Myocyte (in vitro differentiated cells): ENCODE results near the gene FXYD2. TPM values are rescaled to one million over a fixed set of nuclear protein-coding genes. Genes with fewer than 3 reads are reported as not detected.

Source experiments
- DNase-seq: peaks from one replicate; pipeline ENCODE4 v3.0.0-alpha.2; 2012; ENCODE audit warnings: low read depth
- total RNA-seq: library from RNA; depleted of rRNA; stranded (reverse); fragments of >200 nt; gene quantifications from 2 replicates; pipeline ENCODE4 v1.2.3, GENCODE V29; 2014

Gene FXYD2
- total RNA-seq, 1 donor from 2014 or later = not detected

GRCh38 chr11:117805045-117805444 lies 19.5 kb downstream of the FXYD2 start:
- DNase-seq = no peak

GRCh38 chr11:117803896-117804295 lies 20.6 kb downstream of the FXYD2 start:
- no peak for DNase-seq

GRCh38 chr11:117799634-117800033 lies 24.9 kb downstream of the FXYD2 start:
- DNase-seq = no peak

DNA sequence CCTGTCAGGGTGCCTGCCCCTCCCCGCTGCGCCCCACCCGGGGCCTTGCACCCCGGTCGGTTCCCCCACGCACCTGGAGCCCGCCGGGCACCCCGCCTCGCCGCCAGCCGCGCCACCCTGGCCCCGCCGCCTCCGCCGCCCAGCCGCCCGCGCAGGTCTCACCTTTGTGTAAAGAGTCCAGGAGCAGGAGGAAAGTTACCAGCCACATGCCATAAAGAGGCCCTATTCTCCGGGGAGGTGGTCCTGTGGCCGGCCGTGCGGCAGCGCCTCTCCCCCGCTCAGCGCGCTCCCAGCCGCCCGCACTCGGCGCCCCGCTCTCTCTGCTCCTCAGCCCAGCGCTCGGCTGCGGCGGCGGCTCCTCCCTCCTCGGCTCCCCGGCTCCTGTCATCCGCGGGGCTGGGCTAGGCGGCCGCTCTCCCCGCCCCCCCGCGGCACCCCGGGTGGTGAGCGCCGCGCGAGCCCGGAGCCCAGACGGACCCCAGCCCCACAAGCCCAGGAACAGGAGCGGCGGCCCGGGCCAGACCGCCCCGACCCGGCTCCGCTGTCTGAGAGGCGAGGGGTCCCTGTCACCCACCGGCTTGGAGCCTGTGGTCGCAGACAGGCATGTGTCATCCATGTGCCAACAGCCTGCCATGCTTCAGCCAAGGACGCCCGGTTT lies 27.5 kb downstream of the FXYD2 start, which contains the start of gene DSCAML1:
TSS of gene DSCAML1 (minus strand) at position 345 of the 658 bp plus-strand sequence. CDS start at position 208, 137 bp downstream.
- DNase-seq = no peak

- no peak for DNase-seq
Measured at GRCh38 chr11:117796456-117796871, 28.1 kb downstream of the FXYD2 start.

DNA sequence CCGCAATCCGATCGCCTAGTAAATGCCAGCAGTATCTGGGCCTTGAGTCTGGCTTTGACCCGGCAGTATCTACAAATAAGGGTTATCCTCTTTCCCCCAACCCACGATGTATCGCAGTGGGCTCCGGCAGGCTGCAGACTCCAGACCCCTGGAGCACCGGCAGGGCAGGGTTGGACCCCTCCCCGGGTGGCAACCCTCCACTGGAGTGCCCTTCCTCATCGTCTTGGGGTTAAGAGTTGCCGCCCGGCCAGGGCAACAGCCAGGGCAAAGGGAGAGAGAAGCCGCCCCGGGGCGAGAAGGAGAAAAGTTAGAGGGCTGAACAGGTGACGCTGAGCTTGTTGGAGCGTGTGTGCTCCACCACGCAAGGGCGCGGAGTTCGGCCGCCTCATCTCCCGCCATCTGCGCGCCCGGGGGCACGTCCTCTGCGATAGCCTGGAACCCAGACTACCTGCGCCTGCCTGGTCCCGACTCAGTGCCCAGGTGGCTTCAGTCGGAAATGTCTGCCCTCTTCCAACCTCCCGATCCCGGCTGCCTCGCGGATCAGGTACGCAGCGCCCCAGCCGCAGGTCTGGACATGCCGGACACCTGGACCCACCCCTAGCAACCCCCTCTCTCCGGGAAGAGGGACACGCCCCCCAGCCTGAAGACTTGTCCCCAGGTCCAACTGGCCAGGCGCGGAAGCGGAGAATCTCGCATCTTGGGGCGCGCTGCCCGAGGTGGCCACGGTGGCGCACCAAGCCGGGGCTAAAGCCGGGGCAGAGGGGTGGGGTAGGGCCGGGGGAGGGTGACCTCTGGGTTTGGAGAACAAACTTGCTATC lies 28.7 kb downstream of the FXYD2 start:
- no peak for DNase-seq

DNA sequence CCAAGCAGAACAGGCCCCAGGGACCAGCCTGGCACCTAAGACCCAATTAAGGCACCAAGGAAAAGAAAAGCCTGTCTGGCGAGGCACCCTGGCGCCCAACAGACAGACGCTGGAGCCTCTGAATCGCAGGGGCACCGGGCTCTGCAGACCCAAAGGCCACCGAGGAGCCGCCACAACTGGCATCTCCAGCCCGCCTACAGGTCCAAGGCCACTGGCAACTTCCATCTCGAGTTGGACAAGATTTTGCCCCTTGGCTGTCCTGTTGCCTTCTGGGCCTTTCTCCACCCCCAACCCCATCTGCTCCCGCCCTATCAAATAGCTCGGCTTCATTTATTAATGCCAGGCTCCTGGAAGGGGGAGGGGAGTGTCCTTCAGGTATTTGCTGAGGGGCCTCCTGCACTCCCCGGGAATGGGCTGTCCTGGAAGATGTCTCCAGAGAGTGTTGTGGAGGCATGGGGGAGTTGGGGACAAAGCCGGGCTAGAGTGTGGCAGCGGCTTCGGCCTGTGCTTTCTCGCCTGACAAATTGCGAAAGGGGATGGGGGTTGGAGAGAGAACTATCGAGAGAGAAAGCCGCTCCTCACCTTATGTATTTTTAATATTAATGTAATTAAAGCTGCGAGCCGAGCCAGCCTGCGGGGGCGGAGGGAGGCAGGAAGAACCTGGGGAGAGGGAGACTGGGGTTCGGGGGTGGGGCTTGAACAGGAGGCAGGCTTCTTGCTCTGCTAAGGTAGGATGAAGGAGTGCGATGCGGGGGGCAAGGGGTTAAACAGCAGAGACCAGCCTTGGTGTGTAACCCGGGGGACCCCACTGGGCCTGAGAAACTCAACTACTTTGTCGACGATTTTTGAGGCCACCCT lies 29.5 kb downstream of the FXYD2 start:
- DNase-seq = no peak

DNA sequence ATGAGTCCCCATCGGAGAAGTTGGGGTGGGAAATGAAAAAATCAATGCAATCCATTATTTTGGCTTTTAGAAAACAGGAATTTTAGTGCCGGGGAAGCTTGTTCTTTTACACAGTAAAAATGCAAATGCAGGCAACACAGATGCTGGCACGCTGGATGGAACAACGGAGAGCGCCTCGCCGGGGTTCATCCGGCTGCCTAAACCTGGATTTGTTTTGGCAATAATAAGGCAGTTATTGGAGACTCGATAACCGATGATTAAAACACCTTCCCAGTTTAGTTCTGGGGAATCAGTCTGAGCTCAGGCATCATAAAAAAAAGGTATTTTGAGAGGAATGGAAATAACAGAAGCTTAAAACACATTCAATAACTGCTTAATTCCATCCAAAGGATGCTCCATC lies 30.4 kb downstream of the FXYD2 start:
- DNase-seq = no peak

- DNase-seq = no peak
Measured at GRCh38 chr11:117793583-117793982, 31.0 kb downstream of the FXYD2 start.

DNA sequence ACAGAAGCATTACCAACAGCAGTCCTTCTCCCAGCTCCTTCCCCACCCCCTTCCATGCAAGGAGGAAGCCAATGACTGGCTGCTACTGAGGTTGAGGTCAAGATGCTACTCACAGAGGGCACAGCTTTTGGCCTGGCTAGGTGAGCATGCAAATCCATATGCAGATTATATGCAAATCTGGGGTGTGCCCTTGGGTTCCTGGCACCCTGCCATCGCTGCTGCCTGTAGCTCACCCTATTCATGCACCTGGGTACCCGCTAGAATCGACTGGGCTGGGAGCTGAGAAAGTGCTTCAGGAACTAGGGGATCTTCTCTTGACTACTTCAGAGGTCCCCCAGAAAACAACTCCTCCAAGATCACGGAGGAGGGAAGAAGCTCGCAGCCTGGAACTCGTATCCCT lies 31.6 kb downstream of the FXYD2 start:
- DNase-seq = no peak

- DNase-seq = no peak
Measured at GRCh38 chr11:117792241-117792640, 32.3 kb downstream of the FXYD2 start.

- DNase-seq = no peak
Measured at GRCh38 chr11:117790279-117790678, 34.3 kb downstream of the FXYD2 start.

DNA sequence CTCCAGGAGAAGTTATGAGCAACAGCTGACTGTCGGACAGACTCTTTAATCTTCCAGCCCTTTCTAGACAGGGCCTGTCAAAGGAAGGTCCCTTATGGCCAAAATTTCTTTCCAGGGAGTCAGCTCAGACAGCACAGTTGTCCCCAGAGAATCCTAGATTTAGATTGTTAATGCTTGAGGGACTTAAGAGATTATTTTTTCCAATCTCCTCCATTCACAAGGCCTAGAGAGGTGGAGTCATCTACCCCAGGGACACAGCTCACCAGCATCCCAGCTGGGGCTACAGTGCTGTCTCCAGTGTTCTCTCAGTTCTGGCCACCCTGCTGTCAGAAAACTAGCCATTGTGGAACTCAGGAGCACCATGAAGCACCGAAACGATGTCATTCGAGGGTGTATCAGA lies 35.3 kb downstream of the FXYD2 start:
- DNase-seq = no peak

DNA sequence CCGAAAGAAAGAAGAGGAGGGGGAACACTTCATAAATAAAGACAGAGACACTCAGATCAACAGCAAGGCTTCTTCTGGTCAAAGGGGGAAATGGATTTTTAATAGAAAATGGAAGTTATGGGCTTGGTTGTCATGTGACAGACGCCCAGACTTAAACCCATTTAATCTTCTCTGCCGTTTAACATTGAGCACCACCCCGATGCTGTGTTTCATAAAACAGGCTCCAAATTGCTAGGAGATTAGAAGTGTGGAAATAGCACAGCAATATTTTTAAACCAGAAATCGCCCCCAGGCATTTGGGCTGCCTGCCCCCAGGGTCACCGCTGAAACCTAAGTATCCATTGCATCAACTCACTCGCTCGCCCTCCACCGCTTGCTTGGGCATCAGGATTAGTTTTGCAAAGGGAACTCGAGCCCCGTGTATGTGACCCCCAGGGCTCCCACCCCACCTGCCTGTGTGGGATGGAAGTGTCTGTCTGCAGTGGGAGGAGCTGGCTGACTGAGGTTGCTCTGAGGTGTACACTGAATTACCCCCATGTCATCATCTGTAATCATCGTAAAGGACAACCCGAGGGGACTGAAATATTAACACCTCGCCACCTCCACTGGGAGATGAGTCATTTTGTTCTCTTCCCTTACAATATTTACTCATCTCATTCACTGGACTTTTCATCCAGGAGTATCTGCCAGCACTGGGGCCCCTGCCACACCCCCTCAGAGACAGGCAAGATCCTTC lies 38.2 kb downstream of the FXYD2 start:
- DNase-seq = no peak

- no peak for DNase-seq
Measured at GRCh38 chr11:117782101-117782500, 42.4 kb downstream of the FXYD2 start.

DNA sequence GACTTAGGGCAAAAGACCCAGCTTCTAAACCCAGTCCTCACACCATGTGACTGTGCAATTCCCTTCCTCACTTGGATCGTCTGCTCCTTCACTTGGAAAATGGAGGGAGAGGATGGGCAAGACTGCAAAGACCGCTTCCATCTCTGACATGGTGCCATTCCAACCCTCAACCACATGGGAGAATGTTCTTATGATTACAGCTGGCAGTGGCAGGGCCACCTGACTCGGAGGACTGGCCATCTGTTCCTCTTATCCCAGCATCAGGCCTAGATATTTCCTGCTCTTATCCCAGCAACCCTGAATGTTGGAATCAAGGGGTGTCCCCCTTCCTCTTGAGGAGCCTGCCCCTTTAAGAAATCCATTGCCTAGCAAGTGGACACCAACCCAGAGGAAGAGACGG lies 42.9 kb downstream of the FXYD2 start:
- no peak for DNase-seq

DNA sequence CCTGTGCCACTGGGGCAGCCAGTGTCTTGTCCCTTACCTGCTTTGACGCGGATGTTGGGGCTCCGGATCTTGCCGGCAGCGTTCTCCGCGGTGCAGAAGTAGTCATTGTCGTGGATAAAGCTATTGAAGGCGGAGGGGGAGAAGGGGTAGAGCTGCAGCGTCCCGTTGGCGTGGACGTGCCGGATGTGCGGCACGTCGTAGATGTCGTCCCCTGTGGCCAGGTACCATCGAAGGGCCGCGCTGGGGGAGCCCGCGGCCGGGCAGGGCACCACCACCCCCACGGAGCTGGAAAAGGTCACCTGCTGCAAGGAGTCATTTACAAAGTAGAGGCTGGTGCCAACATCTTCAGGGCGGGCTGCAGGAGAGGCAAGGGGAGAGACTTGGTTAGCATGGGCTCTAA lies 44.1 kb downstream of the FXYD2 start:
- no peak for DNase-seq

- no peak for DNase-seq
Measured at GRCh38 chr11:117774553-117774952, 50.0 kb downstream of the FXYD2 start.

DNA sequence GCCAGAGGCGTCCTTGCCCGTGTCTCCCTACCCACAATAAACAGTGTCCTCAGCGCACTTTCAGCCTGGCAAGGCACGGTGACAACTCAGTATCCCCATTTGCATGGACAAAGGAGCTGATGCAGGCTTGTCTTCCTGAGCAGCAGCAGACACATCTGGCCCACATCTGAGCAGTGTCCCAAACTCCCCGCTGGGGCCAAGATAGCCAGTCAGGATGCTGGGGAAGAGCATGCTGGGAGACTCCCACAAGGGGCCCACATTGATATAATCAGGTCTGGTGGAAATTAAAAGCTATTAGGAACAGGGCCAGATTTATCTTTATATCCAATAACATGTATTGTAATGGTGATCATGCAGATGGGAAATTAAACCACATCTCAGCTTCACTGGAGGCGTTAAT lies 52.2 kb downstream of the FXYD2 start:
- no peak for DNase-seq

GRCh38 chr11:117771841-117772240 lies 52.7 kb downstream of the FXYD2 start:
- DNase-seq = no peak

GRCh38 chr11:117771197-117771596 lies 53.3 kb downstream of the FXYD2 start:
- no peak for DNase-seq
